ENCODE measurements around the gene PCCA. TPM values are rescaled to one million over a fixed set of nuclear protein-coding genes. Genes with fewer than 3 reads are reported as not detected.

The PCCA gene
- total RNA-seq, 1 experiment from 2014 or later: 28.3 TPM

DNA sequence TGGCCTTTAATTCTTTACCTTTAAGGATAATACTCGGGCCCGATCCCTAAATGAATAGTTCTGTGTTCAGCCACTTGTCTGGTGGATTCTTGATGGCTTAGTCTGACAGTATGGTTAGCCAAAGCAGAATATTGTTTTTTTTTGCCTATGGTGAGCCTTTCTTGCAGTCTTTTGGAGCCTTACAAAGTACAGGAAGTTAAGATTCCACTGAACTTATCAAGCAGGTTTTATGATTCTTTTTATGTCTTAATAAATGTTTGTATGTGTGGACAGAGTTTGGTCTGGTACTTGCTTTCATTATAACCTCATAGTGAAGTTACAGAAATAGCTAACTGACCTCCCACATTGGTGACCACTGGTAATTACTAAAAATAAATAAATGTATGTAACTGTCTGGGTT, 17.1 kb downstream of the PCCA start:
- Histone ChIP-seq H3K27ac (0 out of 2 replicates have a peak overlapping the region, but pooled peaks have one; percentile 0), H3K4me1 (replicated peaks) (peaks cover 38% of the 10 kb centered on the region), H3K27me3 (replicated peaks) (no peaks in the 10 kb centered on the region), H3K9me3 (replicated peaks) (no peaks in the 10 kb centered on the region), H3K36me3 (peaks cover 26% of the 10 kb centered on the region), H3K4me3 (no peak overlapping the region)
- peak in 1 of 2 experiments; percentile 98 for DNase-seq (ENCODE audit: low read depth in 1 of 2, low spot score in 2 of 2)

DNA sequence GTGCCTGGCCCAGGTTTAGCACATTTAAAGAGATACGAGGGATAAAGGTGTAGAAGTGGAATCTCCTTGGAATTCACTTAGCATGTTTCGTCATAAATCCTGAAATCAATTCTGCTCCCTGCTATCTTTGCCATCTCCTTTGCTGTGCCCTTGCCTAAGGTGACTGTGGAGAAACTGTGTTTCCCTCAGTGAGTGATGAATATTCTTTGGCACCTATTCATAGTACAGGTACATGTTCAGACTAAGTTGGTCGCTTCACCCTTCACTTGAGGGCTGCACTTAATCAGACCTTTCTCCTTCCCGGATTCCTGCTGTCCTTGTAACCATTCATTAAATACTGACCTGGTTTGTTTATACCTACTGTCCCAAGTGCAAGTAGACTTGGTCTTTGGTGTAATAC, 17.8 kb downstream of the PCCA start:
- Histone ChIP-seq H3K4me1 (replicated peaks) (peaks cover 36% of the 10 kb centered on the region), H3K36me3 (peaks cover 26% of the 10 kb centered on the region), H3K9me3 (replicated peaks) (no peaks in the 10 kb centered on the region), H3K27me3 (replicated peaks) (no peaks in the 10 kb centered on the region), H3K4me3 (no peak overlapping the region), H3K27ac (no peak overlapping the region)
- no peak for DNase-seq (ENCODE audit: low read depth in 1 of 2, low spot score in 2 of 2)

DNA sequence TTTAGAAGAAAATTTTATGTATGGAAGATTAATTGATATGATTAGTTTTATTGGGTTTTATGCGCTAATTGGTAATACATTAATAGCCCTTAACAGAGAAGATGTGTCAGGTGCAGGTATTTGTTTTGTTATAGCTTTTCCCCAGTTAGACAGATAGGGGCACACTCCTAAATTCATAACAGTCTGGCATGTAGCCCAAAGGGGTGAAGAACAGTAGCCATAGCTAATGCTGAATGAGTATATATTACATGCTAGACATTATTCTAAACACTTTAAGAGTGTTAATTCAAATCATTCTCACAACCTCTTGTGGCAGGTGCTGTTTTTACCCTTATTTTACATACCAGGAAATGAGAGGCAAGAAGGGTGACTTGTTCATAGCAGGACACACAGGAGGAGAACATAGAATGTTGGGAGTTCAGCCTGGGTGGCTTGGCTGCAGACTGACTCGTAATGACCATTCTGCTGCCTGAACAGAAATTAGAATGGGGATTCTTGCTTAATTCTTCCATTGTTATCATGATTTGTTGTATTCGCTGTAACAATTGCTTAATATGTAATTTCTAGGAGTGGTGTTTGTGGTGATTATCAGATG, 20.1 kb downstream of the PCCA start:
- peak in 1 of 2 experiments; percentile 66 for DNase-seq (ENCODE audit: low read depth in 1 of 2, low spot score in 2 of 2)

DNA sequence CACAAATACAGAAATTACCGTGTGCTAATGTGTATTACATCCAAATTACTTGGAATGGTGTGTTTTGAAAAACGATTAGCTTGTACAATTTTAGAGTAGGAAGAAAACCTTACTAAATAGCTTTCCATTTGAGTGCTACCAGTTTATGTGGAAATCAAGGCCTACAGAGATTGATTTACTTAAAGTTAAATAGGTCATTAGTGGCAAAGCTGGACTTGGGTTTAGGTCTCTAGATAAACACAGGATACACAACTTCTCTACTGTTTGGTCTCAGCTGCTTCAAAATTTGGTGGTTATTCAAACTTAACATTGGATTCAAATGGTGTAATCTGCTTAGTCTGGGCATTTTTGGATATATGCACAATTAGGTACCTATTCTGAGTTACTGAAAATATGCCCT, 21.4 kb downstream of the PCCA start:
- Histone ChIP-seq H3K36me3 (peaks cover 33% of the 10 kb centered on the region), H3K4me3 (no peak overlapping the region), H3K4me1 (replicated peaks) (peaks cover 22% of the 10 kb centered on the region), H3K27me3 (replicated peaks) (no peaks in the 10 kb centered on the region), H3K27ac (no peak overlapping the region), H3K9me3 (replicated peaks) (no peaks in the 10 kb centered on the region)
- DNase-seq (ENCODE audit: low read depth in 1 of 2, low spot score in 2 of 2): no peak

More for the DNA sequence above, 20.1 kb downstream of the PCCA start:
- Histone ChIP-seq H3K4me1 (replicated peaks) (peaks cover 26% of the 10 kb centered on the region), H3K27me3 (replicated peaks) (no peaks in the 10 kb centered on the region), H3K4me3 (no peak overlapping the region), H3K9me3 (replicated peaks) (no peaks in the 10 kb centered on the region), H3K27ac (no peak overlapping the region), H3K36me3 (peaks cover 32% of the 10 kb centered on the region)

DNA sequence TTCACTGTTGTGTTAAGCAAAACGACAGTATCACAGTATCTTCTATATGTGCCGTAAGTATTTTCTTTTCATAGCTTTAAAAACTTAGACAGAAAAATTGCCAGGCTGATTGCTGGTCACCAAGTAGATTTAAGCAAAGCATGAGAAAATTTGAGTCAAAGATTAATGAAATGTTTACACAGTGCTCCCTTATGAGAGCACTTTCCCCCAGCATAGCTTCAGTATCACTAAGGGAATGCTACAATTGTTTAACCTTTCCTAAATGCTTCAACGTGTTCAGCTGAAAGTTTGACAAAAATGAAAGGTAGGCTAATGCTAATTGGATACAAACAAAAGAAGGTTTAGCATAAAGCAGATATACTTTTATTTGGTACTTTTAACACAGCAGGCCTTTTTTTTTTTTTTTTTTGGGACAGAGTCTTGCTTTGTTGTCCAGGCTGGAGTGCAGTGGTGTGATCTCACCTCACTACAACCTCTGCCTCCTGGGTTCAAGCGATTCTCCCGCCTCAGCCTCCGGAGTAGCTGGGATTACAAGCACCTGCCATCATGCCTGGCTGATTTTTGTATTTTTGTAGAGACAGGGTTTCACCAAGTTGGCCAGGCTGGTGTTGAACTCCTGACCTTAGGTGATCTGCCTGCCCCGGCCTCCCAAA, 23.4 kb downstream of the PCCA start:
- no peaks in the 10 kb centered on the region for H3K9me3 ChIP-seq (replicated peaks)
- H3K4me3 ChIP-seq: no peak overlapping the region
- peaks cover 32% of the 10 kb centered on the region for H3K36me3 ChIP-seq
- DNase-seq (ENCODE audit: low read depth in 1 of 2, low spot score in 2 of 2): no peak
- peaks cover 8% of the 10 kb centered on the region for H3K4me1 ChIP-seq (replicated peaks)
- no peaks in the 10 kb centered on the region for H3K27me3 ChIP-seq (replicated peaks)
- no peak overlapping the region for H3K27ac ChIP-seq

DNA sequence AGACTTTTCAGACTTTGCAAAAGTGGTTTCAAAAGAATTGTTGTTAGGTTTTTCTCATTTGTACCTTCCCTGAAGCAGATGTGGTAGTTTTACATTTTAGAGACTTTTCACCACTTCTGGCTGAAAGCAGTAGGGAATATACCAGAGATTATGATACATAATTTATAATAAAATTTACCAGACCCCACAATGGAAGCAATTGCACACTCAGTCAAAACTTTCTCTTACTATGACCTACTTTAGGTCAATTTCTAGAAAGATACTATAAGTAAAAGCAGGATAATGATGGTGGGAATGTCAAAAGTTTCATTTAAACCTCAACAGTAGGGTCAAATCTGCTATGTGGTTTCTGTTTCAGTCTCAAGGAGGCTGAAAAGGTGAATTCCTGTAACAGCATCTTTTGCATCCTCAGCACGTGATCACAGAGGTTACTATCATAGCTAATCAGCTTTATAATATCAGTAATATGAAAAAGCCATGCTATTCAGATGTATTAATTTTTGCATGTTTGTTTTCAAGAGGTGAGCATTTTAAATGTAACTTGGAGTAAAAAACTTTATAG, 26.9 kb downstream of the PCCA start:
- Histone ChIP-seq H3K4me3 (no peak overlapping the region), H3K27me3 (replicated peaks) (no peaks in the 10 kb centered on the region), H3K4me1 (replicated peaks) (no peaks in the 10 kb centered on the region), H3K9me3 (replicated peaks) (no peaks in the 10 kb centered on the region), H3K36me3 (peaks cover 43% of the 10 kb centered on the region), H3K27ac (no peak overlapping the region)
- no peak for DNase-seq (ENCODE audit: low read depth in 1 of 2, low spot score in 2 of 2)

DNA sequence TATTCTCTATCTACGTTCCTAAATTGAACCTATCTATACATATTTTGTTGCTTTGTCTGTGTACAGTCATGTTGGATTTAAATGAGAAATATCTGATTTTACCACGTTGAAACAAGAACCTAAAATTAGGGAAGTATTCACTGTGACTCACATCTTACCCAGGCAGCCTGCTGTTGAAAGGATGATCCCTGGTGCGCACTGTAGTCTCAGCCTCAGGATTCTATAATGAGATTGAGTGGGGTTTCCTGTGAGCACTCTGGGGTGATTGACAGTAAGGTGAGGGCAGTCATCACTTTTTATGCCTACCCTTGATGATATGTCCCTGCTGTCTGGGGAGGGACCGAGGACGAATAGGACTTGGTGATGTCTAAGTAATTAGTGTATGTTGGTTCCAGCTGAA, 35.4 kb downstream of the PCCA start:
- H3K9me3 ChIP-seq (replicated peaks): peaks cover 12% of the 10 kb centered on the region
- 0 out of 2 replicates have a peak, but pooled peaks cover 3% of the 10 kb centered on the region for H3K4me1 ChIP-seq (replicated peaks)
- peaks cover 28% of the 10 kb centered on the region for H3K36me3 ChIP-seq
- no peak overlapping the region for H3K27ac ChIP-seq
- no peaks in the 10 kb centered on the region for H3K27me3 ChIP-seq (replicated peaks)
- H3K4me3 ChIP-seq: no peak overlapping the region
- no peak for DNase-seq (ENCODE audit: low read depth in 1 of 2, low spot score in 2 of 2)

DNA sequence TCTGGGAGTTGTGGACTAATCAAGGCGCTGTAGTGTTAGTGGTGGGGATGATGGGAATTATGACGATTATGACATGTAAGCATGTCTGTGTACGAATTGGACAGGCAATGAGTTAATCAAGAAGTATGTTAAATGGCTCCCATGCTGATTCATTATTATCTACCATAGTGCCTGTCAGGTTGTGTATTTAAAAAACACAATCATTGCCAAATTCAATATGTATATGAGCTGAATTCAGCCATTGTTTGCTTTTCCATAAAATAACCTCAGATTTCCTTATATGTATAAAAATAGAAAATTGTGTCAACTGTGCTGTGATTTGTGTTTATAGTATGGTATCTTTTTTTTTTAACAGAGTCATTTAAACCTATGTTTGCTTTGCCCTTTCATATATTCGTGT, 37.1 kb downstream of the PCCA start:
- Histone ChIP-seq H3K9me3 (replicated peaks) (peaks cover 12% of the 10 kb centered on the region), H3K27me3 (replicated peaks) (no peaks in the 10 kb centered on the region), H3K27ac (no peak overlapping the region), H3K4me3 (no peak overlapping the region), H3K36me3 (peaks cover 19% of the 10 kb centered on the region), H3K4me1 (replicated peaks) (peaks cover 12% of the 10 kb centered on the region)
- DNase-seq (ENCODE audit: low read depth in 1 of 2, low spot score in 2 of 2): no peak

DNA sequence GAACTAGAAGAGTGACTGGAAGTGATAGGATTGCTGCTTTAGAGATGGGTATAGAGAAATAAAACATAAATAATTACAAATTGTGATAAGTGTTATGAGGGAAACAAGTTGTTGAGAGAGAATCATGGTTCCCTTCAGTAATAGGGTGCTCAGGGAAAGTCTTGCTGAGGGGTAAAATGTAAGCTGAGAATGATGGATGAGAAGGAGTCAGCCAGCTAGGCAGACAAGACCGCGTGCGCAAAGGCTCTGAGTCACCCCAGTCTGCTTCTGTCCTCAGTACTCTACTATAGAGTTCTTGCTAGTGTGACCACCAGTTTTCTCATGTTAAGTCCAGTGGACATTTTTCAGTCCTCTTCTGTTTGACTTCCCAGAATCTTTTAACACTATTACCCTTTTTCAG, 39.5 kb downstream of the PCCA start:
- H3K36me3 ChIP-seq: no peaks in the 10 kb centered on the region
- H3K27me3 ChIP-seq (replicated peaks): no peaks in the 10 kb centered on the region
- H3K27ac ChIP-seq: no peak overlapping the region
- no peak overlapping the region for H3K4me3 ChIP-seq
- no peaks in the 10 kb centered on the region for H3K9me3 ChIP-seq (replicated peaks)
- H3K4me1 ChIP-seq (replicated peaks): peaks cover 30% of the 10 kb centered on the region
- DNase-seq (ENCODE audit: low read depth in 1 of 2, low spot score in 2 of 2): peak; percentile 62 to 75

DNA sequence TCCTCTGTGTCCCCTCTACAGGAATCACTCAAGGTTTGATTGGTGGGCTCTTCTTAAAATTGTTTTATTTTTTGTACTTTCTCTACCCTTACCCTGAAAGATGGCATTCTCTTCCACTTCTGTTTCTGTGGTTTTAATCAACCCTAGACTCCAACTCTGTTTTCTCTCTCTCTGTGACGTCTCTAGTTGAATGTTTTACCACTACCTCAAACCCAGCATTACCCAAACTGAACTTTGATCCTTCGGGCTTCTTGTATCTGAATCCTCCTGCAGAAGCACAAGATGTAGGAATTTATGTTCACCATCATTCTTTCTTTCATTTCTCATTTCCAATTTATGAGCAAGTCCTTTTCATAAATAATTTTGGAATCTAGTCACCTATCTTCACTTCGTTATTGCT, 39.9 kb downstream of the PCCA start:
- H3K4me3 ChIP-seq: no peak overlapping the region
- peaks cover 30% of the 10 kb centered on the region for H3K4me1 ChIP-seq (replicated peaks)
- no peak for DNase-seq (ENCODE audit: low read depth in 1 of 2, low spot score in 2 of 2)
- H3K36me3 ChIP-seq: no peaks in the 10 kb centered on the region
- no peak overlapping the region for H3K27ac ChIP-seq
- no peaks in the 10 kb centered on the region for H3K9me3 ChIP-seq (replicated peaks)
- no peaks in the 10 kb centered on the region for H3K27me3 ChIP-seq (replicated peaks)

DNA sequence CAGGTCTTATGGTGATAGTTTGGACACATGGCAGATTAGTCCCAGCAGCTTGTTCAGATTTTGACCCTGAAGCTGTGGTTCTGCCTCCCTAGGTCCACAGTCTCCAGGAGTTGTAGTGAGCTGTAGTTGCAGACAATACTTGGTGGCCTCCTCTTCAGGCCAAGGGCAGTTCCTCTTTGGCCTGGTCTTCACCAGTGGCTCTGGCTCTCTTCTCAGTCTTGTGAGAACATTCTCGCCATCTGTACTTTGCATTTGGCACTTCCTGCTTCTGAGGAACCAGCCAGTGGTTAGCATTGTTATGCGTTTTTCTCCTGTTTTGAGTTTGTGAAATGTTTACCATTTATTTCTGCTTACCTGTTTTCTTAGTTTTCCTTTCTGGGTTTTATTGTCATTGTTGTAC, 40.7 kb downstream of the PCCA start:
- Histone ChIP-seq H3K9me3 (replicated peaks) (no peaks in the 10 kb centered on the region), H3K27ac (no peak overlapping the region), H3K36me3 (no peaks in the 10 kb centered on the region), H3K4me3 (no peak overlapping the region), H3K4me1 (replicated peaks) (peaks cover 30% of the 10 kb centered on the region), H3K27me3 (replicated peaks) (no peaks in the 10 kb centered on the region)
- no peak for DNase-seq (ENCODE audit: low read depth in 1 of 2, low spot score in 2 of 2)

DNA sequence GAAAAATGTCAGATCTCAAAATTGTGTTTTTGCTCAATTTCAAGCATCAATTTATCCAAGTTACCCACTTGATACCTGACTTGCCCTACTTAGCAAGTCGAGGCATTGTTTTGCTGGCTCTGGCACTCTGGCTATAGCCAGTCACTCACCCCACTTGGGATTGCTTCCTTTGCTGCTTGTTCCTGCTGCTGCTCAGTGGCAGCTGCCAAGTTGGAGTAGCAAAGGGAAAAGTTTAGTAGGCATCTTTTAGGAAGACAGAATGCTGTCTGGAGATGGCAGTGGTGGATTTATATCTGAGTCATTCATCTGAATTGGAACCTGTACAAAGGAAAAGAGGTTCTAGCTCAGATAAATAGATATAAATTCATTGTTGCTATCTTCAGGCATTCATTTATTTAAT, 41.2 kb downstream of the PCCA start:
- no peaks in the 10 kb centered on the region for H3K27me3 ChIP-seq (replicated peaks)
- no peak for DNase-seq (ENCODE audit: low read depth in 1 of 2, low spot score in 2 of 2)

DNA sequence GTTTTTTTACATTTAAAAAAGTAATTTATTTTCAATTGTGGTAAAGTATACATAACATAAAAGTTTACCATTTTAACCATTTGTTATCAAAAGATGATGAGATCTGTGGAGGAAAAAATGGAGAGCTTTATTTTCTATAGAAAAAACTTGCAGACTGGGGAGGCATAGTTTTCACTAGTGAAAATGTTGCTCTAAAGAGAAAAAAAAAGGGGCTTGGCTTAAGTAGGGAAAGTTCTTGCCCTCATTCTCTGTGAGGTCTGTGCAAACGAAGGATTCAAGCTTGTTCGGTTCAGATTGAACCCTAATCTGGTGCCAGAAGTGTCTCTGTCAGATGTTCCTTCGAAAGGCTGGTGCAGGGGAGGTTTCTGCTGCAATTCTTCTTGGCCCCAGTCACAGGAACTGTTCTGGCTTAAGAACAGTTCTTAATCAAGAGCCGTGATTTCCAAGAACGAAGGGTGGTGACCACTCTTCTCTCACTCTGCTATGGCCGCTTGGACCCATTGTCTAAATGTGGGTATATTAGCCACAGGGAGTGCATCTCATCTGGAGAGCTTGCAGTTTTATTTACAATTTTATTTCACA, 42.1 kb downstream of the PCCA start:
- H3K27ac ChIP-seq: no peak overlapping the region
- no peaks in the 10 kb centered on the region for H3K9me3 ChIP-seq (replicated peaks)
- no peak for DNase-seq (ENCODE audit: low read depth in 1 of 2, low spot score in 2 of 2)
- peaks cover 30% of the 10 kb centered on the region for H3K4me1 ChIP-seq (replicated peaks)
- no peaks in the 10 kb centered on the region for H3K27me3 ChIP-seq (replicated peaks)
- no peak overlapping the region for H3K4me3 ChIP-seq
- H3K36me3 ChIP-seq: no peaks in the 10 kb centered on the region

More for the DNA sequence above, 41.2 kb downstream of the PCCA start:
- Histone ChIP-seq H3K9me3 (replicated peaks) (no peaks in the 10 kb centered on the region), H3K4me3 (no peak overlapping the region), H3K27ac (no peak overlapping the region), H3K36me3 (no peaks in the 10 kb centered on the region), H3K4me1 (replicated peaks) (peaks cover 30% of the 10 kb centered on the region)

DNA sequence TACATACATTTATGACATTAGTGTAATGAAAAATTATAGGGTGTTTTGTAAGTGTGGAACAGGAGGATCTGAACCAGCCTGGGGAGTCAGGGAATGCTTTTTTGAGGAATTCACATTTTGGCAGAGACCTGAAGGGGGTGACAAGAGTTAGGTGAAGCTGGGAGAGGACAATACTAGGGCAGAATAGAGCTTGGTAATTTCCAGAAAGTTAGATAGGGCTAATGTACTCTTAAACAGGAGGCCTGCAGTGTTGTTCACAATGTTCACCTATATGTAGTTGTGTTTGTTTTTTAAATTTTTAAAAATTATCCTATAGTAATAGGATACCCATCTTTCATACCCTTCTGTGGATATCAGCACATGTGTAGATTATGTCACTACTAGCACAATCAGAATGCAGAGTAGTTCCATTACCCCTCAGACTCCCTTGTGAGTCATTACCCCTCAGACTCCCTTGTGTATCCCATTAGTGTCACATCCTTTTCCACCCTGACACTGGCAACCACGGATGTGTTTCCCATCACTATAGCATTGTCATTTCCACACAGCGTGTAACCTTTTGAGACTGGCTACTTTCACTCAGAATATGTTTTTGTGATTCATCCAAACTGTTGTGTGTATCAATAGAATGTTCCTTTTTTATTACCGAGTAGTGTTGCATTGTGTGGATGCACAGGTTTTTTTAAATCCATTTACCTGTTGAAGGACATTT, 43.1 kb downstream of the PCCA start:
- Histone ChIP-seq H3K27me3 (replicated peaks) (no peaks in the 10 kb centered on the region), H3K4me3 (no peak overlapping the region), H3K4me1 (replicated peaks) (peaks cover 30% of the 10 kb centered on the region), H3K27ac (peak overlapping the region; percentile 59), H3K36me3 (no peaks in the 10 kb centered on the region), H3K9me3 (replicated peaks) (no peaks in the 10 kb centered on the region)
- peak; percentile 98 to 100 for DNase-seq (ENCODE audit: low read depth in 1 of 2, low spot score in 2 of 2)
